IMR-90 (cell line): ENCODE results near the gene SLC29A3. TPM values are rescaled to one million over a fixed set of nuclear protein-coding genes. Genes with fewer than 3 reads are reported as not detected.

Source experiments
- ATAC-seq: fragments of 200-7000 bp; cut with Tn5 transposase; 2 replicates; pipeline ENCODE4 v1.9.1; 2020; ENCODE audit warnings: low read depth, mild to moderate bottlenecking, moderate library complexity
- BruUV-seq: library from RNA; stranded (reverse); fragments of 400-500 nt; replicated peaks from 2 replicates; lab custom pipeline; 2021; lab: Mats Ljungman, UMichigan
- CTCF ChIA-PET: fragments of 300-600 bp; formaldehyde crosslinking; extraction: SDS; loops from one replicate; lab custom pipeline; 2021; ENCODE audit warnings: antibody characterized with exemption; lab: Yijun Ruan, JAX
- POLR2A ChIA-PET: fragments of 300-600 bp; sonication (Branson Sonifier 250); formaldehyde crosslinking; loops from one replicate; lab custom pipeline; 2022; ENCODE audit warnings: antibody characterized with exemption; ENCODE audit not compliant: unreplicated experiment; lab: Charles Lee
- DNase-seq: peaks from one replicate; pipeline ENCODE4 v3.0.0; 2013
- H2AFZ ChIP-seq: replicated peaks from 2 replicates; pipeline ENCODE3; 2013; ENCODE audit warnings: low read length, mild to moderate bottlenecking; ENCODE audit not compliant: poor library complexity
- H2AK5ac ChIP-seq: 2 replicates; pipeline ENCODE4 v1.6.1; 2013; ENCODE audit warnings: low read depth, low read length, inconsistent platforms
- H2AK9ac ChIP-seq: replicated peaks from 2 replicates; pipeline ENCODE3; 2013; ENCODE audit warnings: mild to moderate bottlenecking, low read depth, low read length, moderate library complexity; ENCODE audit not compliant: poor library complexity
- H2BK120ac ChIP-seq: 2 replicates; pipeline ENCODE4 v1.6.1; 2013; ENCODE audit warnings: low read depth, low read length, inconsistent platforms
- H2BK15ac ChIP-seq: 3 replicates; pipeline ENCODE4 v1.6.1; 2013; ENCODE audit warnings: low read depth, low read length, inconsistent platforms
- H2BK20ac ChIP-seq: 2 replicates; pipeline ENCODE4 v1.6.1; 2013; ENCODE audit warnings: low read depth, mild to moderate bottlenecking, inconsistent platforms, low read length, moderate library complexity
- H2BK5ac ChIP-seq: 2 replicates; pipeline ENCODE4 v1.6.1; 2013; ENCODE audit warnings: mild to moderate bottlenecking, low read depth, low read length, inconsistent platforms; ENCODE audit not compliant: poor library complexity, severe bottlenecking
- H3K14ac ChIP-seq: replicated peaks from 2 replicates; pipeline ENCODE4 v1.6.1; 2013; ENCODE audit warnings: low read depth, low read length, inconsistent platforms
- H3K18ac ChIP-seq: 2 replicates; pipeline ENCODE4 v1.6.1; 2013; ENCODE audit warnings: low read depth, low read length, control low read depth
- H3K23ac ChIP-seq: 2 replicates; pipeline ENCODE4 v1.6.1; 2013; ENCODE audit warnings: low read depth, low read length, inconsistent platforms
- H3K27ac ChIP-seq: 2 replicates; pipeline ENCODE4 v1.5.1; 2013; ENCODE audit warnings: mild to moderate bottlenecking, control low read depth, low read length; ENCODE audit not compliant: insufficient read depth
- H3K27me3 ChIP-seq: 2 replicates; pipeline ENCODE4 v1.6.1; 2013; ENCODE audit warnings: low read length; ENCODE audit not compliant: control insufficient read depth, insufficient read depth
- H3K36me3 ChIP-seq: 2 replicates; pipeline ENCODE4 v1.6.1; 2013; ENCODE audit warnings: low read length, mixed read lengths; ENCODE audit not compliant: control insufficient read depth, insufficient read depth
- H3K4ac ChIP-seq: 2 replicates; pipeline ENCODE4 v1.6.1; 2013; ENCODE audit warnings: low read depth, low read length, inconsistent platforms
- H3K4me1 ChIP-seq: 2 replicates; pipeline ENCODE4 v1.6.1; 2013; ENCODE audit warnings: low read length, mixed read lengths; ENCODE audit not compliant: control insufficient read depth, insufficient read depth
- H3K4me2 ChIP-seq: 2 replicates; pipeline ENCODE4 v1.6.1; 2013; ENCODE audit warnings: low read depth, mild to moderate bottlenecking, control low read depth, low read length, moderate library complexity
- H3K4me3 ChIP-seq: 2 replicates; pipeline ENCODE4 v1.5.1; 2013; ENCODE audit warnings: low read depth, mild to moderate bottlenecking, control low read depth, low read length, moderate library complexity; ENCODE audit not compliant: insufficient read depth
- H3K56ac ChIP-seq: 2 replicates; pipeline ENCODE4 v1.6.1; 2013; ENCODE audit warnings: low read length, inconsistent platforms; ENCODE audit not compliant: insufficient read depth; ENCODE audit errors: extremely low read depth
- H3K79me1 ChIP-seq, 2 experiments: 2 replicates each; pipeline ENCODE4 v1.6.1; 2013; ENCODE audit warnings: low read length in 2 of 2, inconsistent platforms in 1 of 2, low read depth in 1 of 2
- H3K9ac ChIP-seq: 2 replicates; pipeline ENCODE4 v1.6.1; 2013; ENCODE audit warnings: low read depth, low read length, control low read depth
- H3K9me1 ChIP-seq: 2 replicates; pipeline ENCODE4 v1.6.1; 2013; ENCODE audit warnings: low read length, inconsistent platforms; ENCODE audit not compliant: insufficient read depth
- H3K9me3 ChIP-seq: 2 replicates; pipeline ENCODE4 v1.6.1; 2013; ENCODE audit warnings: low read length; ENCODE audit not compliant: control insufficient read depth, insufficient read depth
- H4K20me1 ChIP-seq: 2 replicates; pipeline ENCODE4 v1.6.1; 2013; ENCODE audit warnings: low read length, inconsistent platforms; ENCODE audit not compliant: insufficient read depth
- H4K5ac ChIP-seq: 2 replicates; pipeline ENCODE4 v1.6.1; 2013; ENCODE audit warnings: mild to moderate bottlenecking, low read depth, low read length, control low read depth
- H4K8ac ChIP-seq, 2 experiments: 2 replicates each; pipeline ENCODE4 v1.6.1; 2013; ENCODE audit warnings: low read depth in 2 of 2, low read length in 2 of 2, control low read depth in 1 of 2, inconsistent platforms in 1 of 2
- H4K91ac ChIP-seq: 2 replicates; pipeline ENCODE4 v1.6.1; 2013; ENCODE audit warnings: low read depth, low read length, inconsistent platforms; ENCODE audit not compliant: insufficient read depth
- CEBPB ChIP-seq: IDR thresholded peaks from 2 replicates; pipeline ENCODE4 v1.6.1; 2012; ENCODE audit warnings: low read depth, low read length, improper control_type of control experiment
- CHD1 ChIP-seq: IDR thresholded peaks from 2 replicates; pipeline ENCODE4 v1.6.1; 2012; ENCODE audit warnings: low read depth, low read length, improper control_type of control experiment
- MAFK ChIP-seq: IDR thresholded peaks from 2 replicates; pipeline ENCODE4 v1.6.1; 2012; ENCODE audit warnings: low read depth, low read length, improper control_type of control experiment
- MAZ ChIP-seq: IDR thresholded peaks from 2 replicates; pipeline ENCODE4 v1.6.1; 2012; ENCODE audit warnings: low read depth, mild to moderate bottlenecking, low read length, improper control_type of control experiment, moderate library complexity, borderline replicate concordance
- POLR2A ChIP-seq: IDR thresholded peaks from 2 replicates; pipeline ENCODE4 v1.6.1; 2012; ENCODE audit warnings: mild to moderate bottlenecking, low read depth, low read length
- RAD21 ChIP-seq: IDR thresholded peaks from 2 replicates; pipeline ENCODE4 v1.6.1; 2012; ENCODE audit warnings: low read length, improper control_type of control experiment
- RCOR1 ChIP-seq: IDR thresholded peaks from 2 replicates; pipeline ENCODE4 v1.6.1; 2012; ENCODE audit warnings: mild to moderate bottlenecking, low read length, improper control_type of control experiment; ENCODE audit not compliant: insufficient replicate concordance
- RFX5 ChIP-seq: IDR thresholded peaks from 2 replicates; pipeline ENCODE4 v1.8.0; 2012; ENCODE audit warnings: low read depth, mild to moderate bottlenecking, low read length, moderate library complexity
- SMC3 ChIP-seq: fragments of 150-350 bp; IDR thresholded peaks from 2 replicates; pipeline ENCODE4 v1.6.1; 2016; ENCODE audit warnings: low read depth, mild to moderate bottlenecking, antibody characterized with exemption, low read length, moderate library complexity
- WGBS, 2 experiments: methylation state at CpG; one replicate each; pipeline versions ENCODE4 v1.1.5 to v1.1.7; 2013; ENCODE audit warnings: missing lambda C conversion rate in 2 of 2; ENCODE audit not compliant: insufficient read length in 1 of 2; ENCODE audit errors: extremely low coverage in 2 of 2; 5-methylcytosine and 5-hydroxymethylcytosine counted together
- dilution Hi-C: fragments of 300-500 bp; cut with HindIII; formaldehyde crosslinking; loops from one replicate; pipeline ENCODE4 v1.14.3; 2018; ENCODE audit warnings: low sequenced_read_pairs; ENCODE audit not compliant: unreplicated experiment
- in situ Hi-C: fragments of 300-500 bp; cut with MboI; formaldehyde crosslinking; loops from 3 replicates; pipeline ENCODE4 v1.14.3; 2019; ENCODE audit warnings: low sequenced_read_pairs, inconsistent platforms, mixed read lengths
- intact Hi-C: fragments of 100-400 bp; cut with micrococcal nuclease; formaldehyde crosslinking; loops from 2 replicates; pipeline ENCODE4 v1.10.0; 2022
- polyA plus RNA-seq, 3 experiments: library from polyadenylated mRNA; depleted of rRNA; stranded (reverse); fragments of >200 nt; gene quantifications; 2 replicates each; pipeline ENCODE4 v1.2.3, GENCODE V29; 2012; ENCODE audit warnings: low replicate concordance in 1 of 3
- total RNA-seq: library from RNA; depleted of rRNA; stranded (reverse); fragments of >200 nt; gene quantifications from 2 replicates; pipeline ENCODE4 v1.2.3, GENCODE V29; 2012
- TF ChIP-seq, protein P1 (sequence below): conservative IDR thresholded peaks from 2 replicates; pipeline ENCODE4 v1.5.1; 2012; ENCODE audit warnings: mild to moderate bottlenecking, low read depth, low read length, improper control_type of control experiment

Gene SLC29A3
- total and polyA plus RNA-seq, 2 of the 4 experiments (the other 2 are of a cell fraction): 0.72 to 3.0 TPM

- ChIA-PET CTCF (interaction anchor here (0.5 to 1.6 kb wide), 3 partner anchors 8 to 186 kb away, joined by 3 to 4 read pairs (median 3); no protein-coding TSS in a partner anchor), POLR2A (no interaction called here)
- no peak overlapping the region for H3K14ac ChIP-seq
- DNase-seq (peak; percentile 21), ATAC-seq (peak; percentile 98)
- intact Hi-C loops (loop anchor here (1.0 to 2.0 kb wide), 3 partner anchors 186 to 429 kb away; no protein-coding TSS in a partner anchor), dilution Hi-C loops (no loop called here), in situ Hi-C loops (loop anchor here (10.0 kb wide), 1 partner anchor 431 kb away; no protein-coding TSS in a partner anchor)
- whole genome bisulfite sequencing, 2 experiments: no CpG with 5 or more reads among the region's 10 CpGs
- H3K18ac ChIP-seq: no peak overlapping the region
- no peak overlapping the region for H2BK5ac ChIP-seq
- no peak overlapping the region for H3K4me2 ChIP-seq
- H4K20me1 ChIP-seq: no peaks in the 10 kb centered on the region
- no peaks in the 10 kb centered on the region for H3K9me3 ChIP-seq
- no peak overlapping the region for H3K56ac ChIP-seq
- no peak overlapping the region for H4K91ac ChIP-seq
- H4K5ac ChIP-seq: no peak overlapping the region
- no TSS peak for BruUV-seq
- H3K9ac ChIP-seq: no peak overlapping the region
- peaks cover 44% of the 10 kb centered on the region for H3K27me3 ChIP-seq
- H3K9me1 ChIP-seq: no peaks in the 10 kb centered on the region
- no peak overlapping the region for H2AK5ac ChIP-seq
- no peak overlapping the region for H3K27ac ChIP-seq
- no peak overlapping the region for H2AK9ac ChIP-seq
- H2BK20ac ChIP-seq: no peak overlapping the region
- no peak overlapping the region for H3K4me3 ChIP-seq
- H3K23ac ChIP-seq: no peak overlapping the region
- TF ChIP-seq MAZ (no peak), POLR2A (no peak), SMC3 (peak; percentile 64), MAFK (no peak), RFX5 (no peak), CHD1 (no peak), RAD21 (peak; percentile 77), CEBPB (no peak), RCOR1 (no peak)
- TF ChIP-seq, protein P1, sequence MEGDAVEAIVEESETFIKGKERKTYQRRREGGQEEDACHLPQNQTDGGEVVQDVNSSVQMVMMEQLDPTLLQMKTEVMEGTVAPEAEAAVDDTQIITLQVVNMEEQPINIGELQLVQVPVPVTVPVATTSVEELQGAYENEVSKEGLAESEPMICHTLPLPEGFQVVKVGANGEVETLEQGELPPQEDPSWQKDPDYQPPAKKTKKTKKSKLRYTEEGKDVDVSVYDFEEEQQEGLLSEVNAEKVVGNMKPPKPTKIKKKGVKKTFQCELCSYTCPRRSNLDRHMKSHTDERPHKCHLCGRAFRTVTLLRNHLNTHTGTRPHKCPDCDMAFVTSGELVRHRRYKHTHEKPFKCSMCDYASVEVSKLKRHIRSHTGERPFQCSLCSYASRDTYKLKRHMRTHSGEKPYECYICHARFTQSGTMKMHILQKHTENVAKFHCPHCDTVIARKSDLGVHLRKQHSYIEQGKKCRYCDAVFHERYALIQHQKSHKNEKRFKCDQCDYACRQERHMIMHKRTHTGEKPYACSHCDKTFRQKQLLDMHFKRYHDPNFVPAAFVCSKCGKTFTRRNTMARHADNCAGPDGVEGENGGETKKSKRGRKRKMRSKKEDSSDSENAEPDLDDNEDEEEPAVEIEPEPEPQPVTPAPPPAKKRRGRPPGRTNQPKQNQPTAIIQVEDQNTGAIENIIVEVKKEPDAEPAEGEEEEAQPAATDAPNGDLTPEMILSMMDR: peak; percentile 83
- H2BK15ac ChIP-seq: no peak overlapping the region
- peak overlapping the region; percentile 46 for H2AFZ ChIP-seq
- H4K8ac ChIP-seq: no peak overlapping the region
- no peaks in the 10 kb centered on the region for H3K4me1 ChIP-seq
- H3K79me1 ChIP-seq: no peaks in the 10 kb centered on the region
- H3K4ac ChIP-seq: no peak overlapping the region
- no peaks in the 10 kb centered on the region for H3K36me3 ChIP-seq
- no peak overlapping the region for H2BK120ac ChIP-seq
Observed at GRCh38 chr10:71383972-71384687, 65.1 kb downstream of the SLC29A3 start.
